Stimulated activated CD4-positive, alpha-beta T cell treated with anti-CD3 and anti-CD28 coated beads, TNF-alpha, amount 100 ng/mL, for 1 hour (primary cell): ENCODE results near the gene DTX4.
A peak's percentile ranks its signal among the peaks of the same experiment; 100 is the strongest.

Experiments
- DNase-seq, 3 donors: peaks; one replicate each; pipeline ENCODE4 v3.0.0-alpha.2; 2020; ENCODE audit warnings: low read depth in 3 of 3, low spot score in 1 of 3

DTX4 gene

GRCh38 chr11:59189986-59190385 lies 18.1 kb downstream of the DTX4 start:
- no peak for DNase-seq

GRCh38 chr11:59191095-59191494 lies 19.2 kb downstream of the DTX4 start:
- no peak for DNase-seq

GRCh38 chr11:59191890-59192289 lies 20.0 kb downstream of the DTX4 start:
- no peak for DNase-seq

GRCh38 chr11:59192446-59193020 lies 20.6 kb downstream of the DTX4 start:
- no peak for DNase-seq

- DNase-seq, result no peak
Measured at GRCh38 chr11:59193587-59194130, 21.7 kb downstream of the DTX4 start.

GRCh38 chr11:59195586-59195985 lies 23.7 kb downstream of the DTX4 start:
- no peak for DNase-seq

- DNase-seq, result no peak
Measured at GRCh38 chr11:59196777-59197176, 24.8 kb downstream of the DTX4 start.

- no peak for DNase-seq
Measured at GRCh38 chr11:59197991-59198390, 26.1 kb downstream of the DTX4 start.

GRCh38 chr11:59198726-59199125 lies 26.8 kb downstream of the DTX4 start:
- no peak for DNase-seq

GRCh38 chr11:59199546-59200422 lies 27.9 kb downstream of the DTX4 start:
- DNase-seq, result no peak

GRCh38 chr11:59200423-59200746 lies 28.5 kb downstream of the DTX4 start:
- no peak for DNase-seq

GRCh38 chr11:59201353-59201752 lies 29.4 kb downstream of the DTX4 start:
- DNase-seq, result no peak

- DNase-seq, result no peak
Measured at GRCh38 chr11:59204746-59205145, 32.8 kb downstream of the DTX4 start.

- DNase-seq, result no peak
Measured at GRCh38 chr11:59205648-59206047, 33.7 kb downstream of the DTX4 start.

GRCh38 chr11:59206635-59207034 lies 34.7 kb downstream of the DTX4 start:
- no peak for DNase-seq

- DNase-seq, result peak in 1 of 3 donors; percentile 24
Measured at GRCh38 chr11:59207988-59208451, 36.1 kb downstream of the DTX4 start.

GRCh38 chr11:59208956-59209355 lies 37.0 kb downstream of the DTX4 start:
- no peak for DNase-seq

- no peak for DNase-seq
Measured at GRCh38 chr11:59212222-59212621, 40.3 kb downstream of the DTX4 start.

- DNase-seq, result no peak
Measured at GRCh38 chr11:59212744-59213631, 41.1 kb downstream of the DTX4 start, which contains the start of gene MPEG1. Gene MPEG1 (minus strand): TSS chr11:59212927. CDS start chr11:59212865, 62 bp downstream.

- DNase-seq, result no peak
Measured at GRCh38 chr11:59214141-59214893, 42.4 kb downstream of the DTX4 start.
